GM18868 (cell line): ENCODE measurements around the gene SWI5.
"Not testable (repeated sequence)": the region's sequence is repeated elsewhere in the genome, so short reads cannot be mapped to it uniquely, and the experiment has no call there.

Source experiments
- ATAC-seq: cut with Tn5 transposase; IDR thresholded peaks from one replicate; pipeline ENCODE4 v1.9.1; 2021; ENCODE audit warnings: mild to moderate bottlenecking, moderate library complexity; ENCODE audit not compliant: unreplicated experiment

Gene SWI5

GRCh38 chr9:128276008-128276573, at the start of gene SWI5:
TSS of gene SWI5 (plus strand) at chr9:128276276.
- ATAC-seq, result peak; percentile 97

GRCh38 chr9:128226412-128226801, 49.7 kb upstream of the SWI5 start:
- ATAC-seq, result no peak

- ATAC-seq, result not testable (repeated sequence)
Measured at GRCh38 chr9:128230897-128231296, 45.2 kb upstream of the SWI5 start.

GRCh38 chr9:128231638-128232527, 44.2 kb upstream of the SWI5 start:
- ATAC-seq, result no peak

GRCh38 chr9:128232528-128233428, 43.3 kb upstream of the SWI5 start:
- ATAC-seq, result no peak

- ATAC-seq, result no peak
Measured at GRCh38 chr9:128233817-128234406, 42.2 kb upstream of the SWI5 start.

- no peak for ATAC-seq
Measured at GRCh38 chr9:128242124-128242523, 34.0 kb upstream of the SWI5 start.

GRCh38 chr9:128242828-128243214, 33.3 kb upstream of the SWI5 start:
- no peak for ATAC-seq

- no peak for ATAC-seq
Measured at GRCh38 chr9:128243215-128244018, 32.7 kb upstream of the SWI5 start.

- ATAC-seq, result no peak
Measured at GRCh38 chr9:128244091-128244836, 31.8 kb upstream of the SWI5 start.

GRCh38 chr9:128244837-128245231, 31.2 kb upstream of the SWI5 start:
- no peak for ATAC-seq

GRCh38 chr9:128245421-128246151, 30.5 kb upstream of the SWI5 start:
- no peak for ATAC-seq

GRCh38 chr9:128246471-128246870, 29.6 kb upstream of the SWI5 start:
- no peak for ATAC-seq

- ATAC-seq, result no peak
Measured at GRCh38 chr9:128247226-128247803, 28.8 kb upstream of the SWI5 start.

- no peak for ATAC-seq
Measured at GRCh38 chr9:128249558-128249907, 26.5 kb upstream of the SWI5 start.

- ATAC-seq, result peak; percentile 84
Measured at GRCh38 chr9:128249908-128250838, 25.9 kb upstream of the SWI5 start.
